NCI-H526 (cell line): Measurements from ENCODE around the gene DUSP11.
"Not testable (repeated sequence)": the region's sequence is repeated elsewhere in the genome, so short reads cannot be mapped to it uniquely, and the experiment has no call there.

Source experiments
- DNase-seq, 2 experiments: peaks; one replicate each; lab custom pipeline; 2025; lab: John Stamatoyannopoulos, UW

DUSP11 gene

DNA sequence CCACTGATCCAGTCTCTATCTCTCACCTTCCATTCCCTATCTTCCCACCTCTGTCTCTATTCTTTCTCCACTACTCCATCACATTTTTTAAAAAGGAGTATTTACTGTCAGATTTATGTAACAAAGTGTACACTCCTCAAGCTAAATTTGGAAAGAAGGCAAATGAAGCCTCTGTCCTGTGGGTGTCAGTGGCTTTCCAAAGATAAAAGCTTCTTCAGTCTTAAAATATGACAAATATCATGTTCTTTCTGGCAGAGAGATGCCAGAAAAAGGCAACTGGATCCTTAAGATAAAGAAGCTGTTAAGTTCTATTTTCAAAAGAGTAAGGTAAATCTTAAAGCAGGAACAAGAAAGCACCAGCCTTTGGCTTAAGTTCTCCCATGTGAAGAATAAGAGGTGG is 7.1 kb downstream of the DUSP11 start:
- DNase-seq, result no peak

DNA sequence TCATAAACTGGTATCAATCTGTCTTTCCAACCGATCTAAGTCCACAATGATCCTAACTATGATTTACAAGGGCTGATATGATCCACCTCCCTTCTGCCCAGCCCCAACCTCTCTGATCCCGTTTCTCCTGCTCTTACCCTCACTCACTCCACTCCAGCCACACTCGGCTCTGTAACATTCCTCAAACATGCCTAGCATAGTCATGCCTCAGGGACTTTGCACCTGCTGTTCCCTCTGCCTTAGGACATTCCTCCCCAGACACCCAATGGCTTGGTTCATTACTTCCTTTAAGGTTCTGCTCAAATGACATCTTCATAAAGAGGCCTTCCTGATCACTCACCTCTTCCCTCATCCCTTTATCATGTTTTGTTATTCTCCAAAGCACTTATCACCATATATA is 9.2 kb downstream of the DUSP11 start:
- no peak for DNase-seq

DNA sequence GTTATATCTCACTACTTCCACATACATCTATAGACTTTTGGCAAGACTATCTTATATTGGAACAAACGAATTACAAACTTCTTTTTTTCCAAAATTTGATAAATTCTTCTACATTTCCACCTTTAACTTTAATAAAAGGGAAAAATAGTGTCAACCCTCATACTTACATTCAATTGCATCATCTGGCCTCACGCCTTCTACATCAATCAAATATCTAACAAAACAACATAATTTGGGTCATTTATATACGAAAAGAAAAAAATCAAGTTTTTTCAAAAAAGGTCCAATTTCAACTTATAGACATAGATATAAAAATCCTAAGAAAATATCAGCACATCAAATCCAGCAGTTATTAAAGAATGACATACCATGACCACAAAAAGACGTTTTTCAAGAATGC is 12.9 kb downstream of the DUSP11 start:
- no peak for DNase-seq

DNA sequence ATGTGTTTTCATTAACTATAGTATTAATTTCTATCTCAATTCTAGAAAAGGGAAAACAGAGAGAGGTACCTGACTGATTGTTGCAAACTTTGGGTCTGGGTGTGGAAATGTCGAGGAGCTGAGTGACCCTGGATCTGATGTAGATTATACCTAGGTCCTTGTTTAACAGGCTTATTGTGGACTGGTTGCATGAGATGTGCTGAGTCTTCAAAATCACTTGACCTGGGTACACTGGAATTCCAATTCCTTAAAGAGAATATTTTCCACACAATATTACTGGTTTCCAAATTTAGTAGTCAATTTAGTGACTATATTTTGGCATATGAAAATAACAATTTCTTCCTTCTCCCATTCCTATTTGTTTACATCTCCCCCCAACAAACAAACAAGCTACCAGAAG is 13.6 kb downstream of the DUSP11 start:
- no peak for DNase-seq

DNA sequence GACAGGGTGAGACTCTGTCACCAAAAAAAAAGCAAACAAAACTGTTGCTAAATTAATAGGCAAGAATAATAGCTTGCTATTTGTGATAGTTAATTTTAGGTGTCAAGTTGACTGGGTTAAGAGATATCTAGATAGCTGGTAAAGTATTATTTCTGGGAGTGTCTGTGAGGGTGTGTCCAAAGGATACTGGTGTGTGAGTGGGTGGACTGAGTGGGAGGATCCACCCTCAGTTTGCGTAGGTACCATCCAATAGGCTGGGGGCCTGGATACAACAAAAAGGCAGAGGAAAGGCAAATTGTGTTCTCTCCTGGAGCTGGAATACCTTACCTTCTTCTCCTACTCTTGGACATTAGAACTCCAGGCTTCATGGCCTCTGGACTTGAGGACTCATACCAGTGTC is 15.0 kb downstream of the DUSP11 start:
- DNase-seq, result no peak

DNA sequence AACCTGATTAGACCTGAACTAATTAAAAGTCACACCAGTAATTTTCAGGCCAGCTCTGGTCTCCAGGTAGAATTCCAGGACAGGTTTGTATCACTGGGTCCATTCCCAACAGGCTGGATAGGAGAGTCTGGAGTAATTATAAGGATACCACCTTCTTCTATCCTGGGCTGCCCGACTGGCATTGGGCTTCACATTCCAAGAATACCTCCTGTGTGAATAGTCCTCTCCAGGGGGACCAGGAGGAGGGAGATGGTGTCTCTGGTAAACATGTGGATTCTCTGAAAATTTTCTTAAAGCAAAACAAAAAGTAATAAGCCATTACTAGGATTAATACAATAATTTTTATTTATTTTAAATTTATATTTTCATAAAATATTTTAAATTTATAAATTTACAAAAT is 17.3 kb downstream of the DUSP11 start:
- no peak for DNase-seq

DNA sequence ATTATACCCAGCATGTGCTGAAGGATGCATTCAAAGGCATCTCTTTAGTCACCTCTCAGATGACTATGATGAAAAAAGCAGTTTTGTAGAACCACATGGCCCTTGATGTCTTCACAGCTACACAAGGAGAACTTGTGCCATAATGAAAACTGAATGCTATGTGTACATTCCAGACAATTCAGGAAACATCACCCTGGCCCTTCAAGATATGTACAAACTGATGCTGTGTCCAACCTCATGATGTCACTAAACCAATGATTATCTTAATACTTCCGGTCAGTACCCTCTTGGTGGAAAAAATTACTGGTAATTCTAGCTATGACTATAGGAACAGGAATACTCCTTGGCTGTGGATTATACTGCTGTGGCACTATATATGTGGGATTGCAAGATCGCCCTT is 20.0 kb downstream of the DUSP11 start:
- no peak for DNase-seq

DNA sequence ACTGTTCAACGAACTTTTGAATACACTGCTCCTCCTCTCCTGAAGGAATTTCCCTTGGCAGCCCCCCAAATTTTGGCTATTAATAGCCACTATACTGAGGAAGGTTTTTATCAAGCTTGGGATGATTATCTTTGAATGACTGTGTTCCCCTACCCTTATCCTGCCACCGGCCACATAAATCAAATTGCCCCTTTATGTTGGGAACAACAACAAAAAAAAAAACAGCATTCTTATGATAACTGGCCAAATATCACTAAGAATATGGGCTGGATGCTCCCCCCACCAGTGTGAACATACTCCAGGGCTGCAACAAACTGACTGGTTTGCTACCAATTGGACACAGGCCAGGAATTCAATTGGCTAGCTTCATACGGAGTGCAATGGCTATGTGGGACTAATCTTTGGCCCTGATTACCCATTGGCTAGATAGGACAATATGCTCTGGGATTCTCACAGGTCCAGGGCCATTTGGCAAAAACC is 20.6 kb downstream of the DUSP11 start:
- DNase-seq, result no peak

DNA sequence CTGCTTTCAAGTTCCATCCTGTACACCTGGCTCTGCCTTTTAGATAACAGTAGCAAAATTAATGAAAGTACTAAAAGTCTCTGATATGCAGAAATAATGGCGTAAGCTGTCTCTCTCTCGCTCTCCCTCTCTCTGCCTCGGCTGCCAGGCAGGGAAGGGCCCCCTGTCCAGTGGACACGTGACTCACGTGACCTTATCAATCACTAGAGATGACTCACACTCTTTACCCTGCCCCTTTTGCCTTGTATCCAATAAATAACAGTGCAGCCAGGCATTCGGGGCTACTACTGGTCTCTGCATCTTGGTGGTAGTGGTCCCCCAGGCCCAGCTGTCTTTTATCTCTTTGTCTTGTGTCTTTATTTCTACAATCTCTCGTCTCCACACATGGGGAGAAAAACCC is 25.6 kb downstream of the DUSP11 start:
- not testable (repeated sequence) for DNase-seq

DNA sequence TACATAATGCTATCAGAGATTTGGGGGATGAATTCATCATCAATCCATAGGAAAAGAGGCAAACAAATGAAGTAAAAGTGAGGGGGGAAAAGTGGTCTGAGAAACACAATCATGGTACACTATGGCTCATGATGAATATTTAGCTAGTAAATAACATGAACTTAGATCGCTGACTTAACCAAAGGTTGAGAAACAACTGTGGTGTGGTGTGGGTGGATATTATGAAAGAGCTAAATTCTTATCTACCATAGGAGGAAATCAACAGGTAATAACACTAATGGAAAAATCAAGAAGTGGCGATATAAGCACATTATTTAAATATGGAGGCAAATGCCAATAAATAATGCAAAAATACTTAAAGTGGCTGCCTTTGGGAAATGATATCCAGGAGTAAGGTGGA is 30.6 kb downstream of the DUSP11 start:
- DNase-seq, result no peak

DNA sequence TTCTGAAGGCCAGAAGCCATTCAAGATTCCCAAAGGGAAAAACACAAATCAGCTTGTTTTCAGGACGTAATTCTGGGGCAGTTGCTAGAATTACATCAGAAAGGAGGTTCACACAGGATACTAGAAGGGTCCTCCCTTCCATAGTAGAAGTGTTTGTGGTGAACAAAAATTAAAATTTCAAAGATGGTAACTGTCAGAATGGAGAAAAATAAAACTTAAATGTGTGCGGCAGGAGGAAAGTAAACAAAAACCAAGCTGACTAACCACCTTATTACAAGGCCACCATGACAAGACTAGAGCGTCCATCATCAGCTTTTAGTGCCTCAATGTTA is 33.1 kb downstream of the DUSP11 start:
- no peak for DNase-seq

DNA sequence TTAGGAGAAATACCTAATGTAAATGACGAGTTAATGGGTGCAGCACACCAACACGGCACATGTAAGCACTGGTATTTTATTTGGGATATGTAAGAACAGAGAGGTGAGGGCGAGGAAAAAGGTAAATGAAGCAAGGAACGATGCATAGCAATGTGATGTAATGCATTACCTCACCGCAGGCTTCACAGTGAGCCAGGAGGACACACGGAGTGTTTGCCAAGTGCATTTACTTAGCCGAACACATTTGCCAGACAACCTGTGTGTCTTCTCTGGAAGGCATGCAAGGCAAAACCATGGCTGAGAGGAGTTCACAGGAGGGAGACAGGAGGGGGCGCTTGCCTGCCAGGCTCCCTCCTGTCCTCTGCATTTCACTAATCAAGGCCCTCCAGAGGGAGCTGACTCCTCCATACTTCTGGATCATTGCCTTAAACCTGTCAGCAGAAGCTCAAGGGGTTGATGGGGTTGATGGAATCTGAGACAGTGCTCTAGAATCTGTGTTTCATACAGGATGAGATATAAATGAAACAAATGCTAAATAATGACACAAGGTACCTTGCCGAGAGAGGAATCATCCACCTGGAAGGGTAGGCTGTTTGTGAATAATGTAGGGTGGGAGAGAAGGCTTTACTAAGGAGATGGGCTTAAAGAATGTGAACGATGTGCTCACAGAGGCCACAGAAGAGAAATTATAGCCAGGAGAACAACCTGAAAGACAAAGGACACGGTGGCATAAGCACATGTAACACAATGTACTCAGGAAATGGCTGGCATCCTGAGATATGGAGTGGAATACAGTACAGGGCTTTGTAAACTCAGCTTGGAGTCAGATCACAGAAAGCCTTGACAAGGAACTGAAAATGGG is 33.7 kb downstream of the DUSP11 start:
- no peak for DNase-seq

DNA sequence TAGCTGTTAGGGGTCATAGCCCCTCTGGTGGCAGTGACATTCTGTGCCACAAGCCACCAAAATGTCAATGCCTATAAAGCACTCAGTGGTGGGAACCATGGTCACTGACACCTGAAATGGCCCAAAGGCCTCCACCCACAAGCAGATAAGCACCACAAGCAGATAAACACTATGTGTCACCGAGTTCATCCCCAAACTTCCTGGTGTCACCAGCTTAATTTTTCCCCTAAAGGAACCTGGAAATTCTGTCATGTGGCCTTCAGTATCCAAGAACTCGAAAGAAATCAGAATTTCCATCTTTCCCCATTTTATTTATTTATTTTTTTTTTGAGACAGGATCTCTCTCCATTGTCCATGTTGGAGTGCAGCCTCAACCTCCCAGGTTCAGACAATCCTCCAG is 39.1 kb downstream of the DUSP11 start:
- no peak for DNase-seq

DNA sequence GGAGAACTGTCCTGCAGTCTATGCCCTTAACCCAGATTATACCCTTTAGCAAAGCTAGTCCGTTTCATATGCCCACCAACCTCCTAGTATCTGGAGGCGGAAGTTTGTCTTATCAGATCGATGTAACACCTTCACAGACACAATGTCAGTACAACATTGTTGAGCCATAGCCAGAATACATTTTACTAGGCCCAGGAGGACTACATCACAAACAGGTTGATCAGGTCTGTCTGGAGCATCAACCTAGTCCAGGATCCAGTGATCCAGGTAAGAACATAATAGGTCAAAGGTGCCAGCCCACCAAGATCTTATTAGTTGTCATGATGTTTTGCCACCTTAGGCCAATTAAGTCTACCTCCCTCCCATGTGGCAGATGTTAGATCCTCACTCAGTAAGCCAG is 40.8 kb downstream of the DUSP11 start:
- DNase-seq, result no peak

DNA sequence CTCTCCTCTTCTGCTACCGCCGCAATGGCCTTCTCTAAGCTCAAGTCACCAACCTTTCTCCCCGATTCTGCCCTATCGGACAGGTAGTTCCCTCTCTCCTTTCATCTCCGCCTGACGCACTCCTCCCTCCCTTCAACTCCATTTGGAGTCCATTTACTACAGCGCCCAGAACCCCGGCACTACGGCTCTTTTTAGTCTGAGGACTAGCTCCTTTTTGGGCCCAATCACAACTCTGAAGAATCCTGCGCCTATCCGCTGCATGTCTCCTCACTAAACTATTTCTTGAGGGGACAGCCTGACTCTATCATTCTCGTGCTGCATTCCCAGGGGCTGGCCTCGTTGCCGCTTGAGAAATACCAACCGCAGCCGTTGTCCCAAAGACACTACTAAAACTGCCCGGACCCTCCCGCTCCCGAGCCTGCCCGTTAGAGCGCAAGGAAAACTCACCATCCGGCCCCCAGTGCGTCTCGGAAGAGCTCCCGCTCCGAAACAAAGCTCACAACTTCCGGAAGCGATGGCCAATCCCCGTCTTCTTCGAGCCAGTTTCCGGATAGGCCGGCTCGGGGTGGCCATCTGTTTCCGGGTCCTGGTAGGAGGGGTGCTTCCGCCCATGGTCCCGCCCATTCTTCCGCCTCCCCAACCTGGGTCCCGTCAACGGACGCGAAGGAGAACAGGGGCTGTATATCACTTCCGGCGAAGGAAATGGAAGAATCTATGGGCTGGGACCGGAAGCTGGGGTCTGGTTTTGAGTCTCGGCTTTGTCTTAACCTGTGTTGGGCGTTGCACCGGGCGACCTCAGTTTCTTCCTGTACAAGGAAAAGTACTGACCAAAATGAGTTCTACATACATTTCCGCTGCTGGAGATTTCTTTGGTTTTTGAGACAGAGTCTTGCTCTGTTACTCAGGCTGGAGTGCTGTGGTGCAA is 42.8 kb downstream of the DUSP11 start, which contains the start of gene TPRKB:
Gene TPRKB (minus strand): TSS at position 491 of the 925 bp plus-strand sequence. CDS start 2,776 bp downstream, outside the sequence.
- peak; percentile 94 to 97 for DNase-seq

DNA sequence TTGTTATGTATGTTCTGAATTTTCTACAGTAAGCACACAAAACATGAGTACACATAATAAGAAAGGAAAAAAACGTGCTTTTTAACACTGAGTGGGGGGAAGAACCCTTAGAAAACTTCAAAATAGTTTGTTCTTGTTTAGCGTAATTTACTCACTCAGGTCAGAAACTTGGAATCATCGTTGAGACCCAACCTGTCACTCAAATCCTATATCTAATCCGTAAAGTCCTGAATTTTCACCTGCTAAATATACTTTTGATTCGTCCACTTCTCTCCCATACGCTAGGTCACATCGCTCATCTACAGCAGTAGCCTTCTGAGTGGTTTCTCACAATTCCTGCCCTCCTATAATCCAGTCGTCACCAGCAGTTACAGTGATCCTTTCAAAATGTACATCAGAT is 43.5 kb downstream of the DUSP11 start:
- no peak for DNase-seq

DNA sequence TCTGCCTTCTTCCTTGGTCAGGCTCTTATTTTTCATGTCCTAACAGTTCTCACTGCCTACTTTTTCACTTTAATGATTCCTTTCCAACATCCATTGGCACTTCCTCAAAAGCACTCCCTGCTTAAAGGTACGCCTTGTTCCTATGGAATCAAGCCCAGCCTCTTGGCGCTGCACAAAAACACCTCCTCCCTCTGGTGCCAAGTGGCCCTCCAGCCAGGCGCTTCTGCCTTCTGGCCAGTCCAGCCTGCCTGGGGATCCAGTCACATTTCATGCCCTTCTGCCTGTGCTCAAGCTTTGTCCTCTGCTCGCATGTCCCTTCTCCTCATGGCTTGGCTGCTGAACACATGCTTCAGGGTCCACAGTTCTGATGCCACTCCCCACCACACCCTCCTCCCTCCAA is 49.1 kb downstream of the DUSP11 start:
- DNase-seq, result no peak

DNA sequence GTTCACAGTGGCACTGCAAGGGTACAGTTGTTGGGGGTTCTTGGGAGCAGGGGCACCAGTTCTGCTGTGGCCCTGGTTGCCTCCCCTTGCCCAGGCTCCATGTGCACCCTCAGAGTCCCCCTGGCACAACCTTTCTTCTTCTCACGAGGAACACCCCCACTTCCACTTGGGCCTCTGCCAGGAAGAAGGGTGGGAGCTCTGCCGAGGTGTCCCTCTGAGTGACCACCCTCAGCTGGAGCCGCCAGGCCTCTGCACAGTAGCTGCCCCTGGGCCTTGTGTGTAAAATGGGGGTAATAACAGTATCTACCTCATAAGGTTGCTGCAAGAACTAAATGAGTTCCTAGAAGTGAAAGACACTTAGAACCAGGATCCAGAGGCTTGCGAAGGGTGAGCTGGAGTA is 51.2 kb downstream of the DUSP11 start:
- DNase-seq, result no peak

DNA sequence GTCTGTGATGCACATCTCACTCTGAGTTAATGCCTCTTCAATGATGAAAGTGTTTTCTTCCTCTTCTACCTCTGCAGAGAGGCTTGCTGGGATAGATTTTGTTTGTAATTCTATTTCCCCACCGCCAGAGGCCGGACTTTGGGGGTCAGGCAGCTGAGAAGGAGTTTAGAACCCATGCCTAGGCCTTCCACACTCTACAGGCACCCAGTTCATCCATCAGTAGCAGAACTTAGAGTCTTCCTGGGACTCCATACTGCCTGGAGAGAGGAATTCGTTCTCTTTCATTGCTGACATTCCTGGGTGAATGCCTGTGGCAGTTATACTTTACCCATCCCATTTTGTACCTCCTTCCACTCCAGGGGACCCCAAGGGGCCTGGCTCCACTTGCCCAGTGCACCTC is 51.9 kb downstream of the DUSP11 start:
- no peak for DNase-seq

DNA sequence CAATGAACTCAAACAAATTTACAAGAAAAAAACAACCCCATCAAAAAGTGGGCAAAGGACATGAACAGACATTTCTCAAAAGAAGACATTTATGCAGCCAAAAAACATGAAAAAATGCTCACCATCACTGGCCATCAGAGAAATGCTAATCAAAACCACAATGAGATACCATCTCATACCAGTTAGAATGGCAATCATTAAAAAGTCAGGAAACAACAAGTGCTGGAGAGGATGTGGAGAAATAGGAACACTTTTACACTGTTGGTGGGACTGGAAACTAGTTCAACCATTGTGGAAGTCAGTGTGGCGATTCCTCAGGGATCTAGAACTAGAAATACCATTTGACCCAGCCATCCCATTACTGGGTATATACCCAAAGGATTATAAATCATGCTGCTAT is 53.2 kb downstream of the DUSP11 start:
- DNase-seq, result not testable (repeated sequence)

DNA sequence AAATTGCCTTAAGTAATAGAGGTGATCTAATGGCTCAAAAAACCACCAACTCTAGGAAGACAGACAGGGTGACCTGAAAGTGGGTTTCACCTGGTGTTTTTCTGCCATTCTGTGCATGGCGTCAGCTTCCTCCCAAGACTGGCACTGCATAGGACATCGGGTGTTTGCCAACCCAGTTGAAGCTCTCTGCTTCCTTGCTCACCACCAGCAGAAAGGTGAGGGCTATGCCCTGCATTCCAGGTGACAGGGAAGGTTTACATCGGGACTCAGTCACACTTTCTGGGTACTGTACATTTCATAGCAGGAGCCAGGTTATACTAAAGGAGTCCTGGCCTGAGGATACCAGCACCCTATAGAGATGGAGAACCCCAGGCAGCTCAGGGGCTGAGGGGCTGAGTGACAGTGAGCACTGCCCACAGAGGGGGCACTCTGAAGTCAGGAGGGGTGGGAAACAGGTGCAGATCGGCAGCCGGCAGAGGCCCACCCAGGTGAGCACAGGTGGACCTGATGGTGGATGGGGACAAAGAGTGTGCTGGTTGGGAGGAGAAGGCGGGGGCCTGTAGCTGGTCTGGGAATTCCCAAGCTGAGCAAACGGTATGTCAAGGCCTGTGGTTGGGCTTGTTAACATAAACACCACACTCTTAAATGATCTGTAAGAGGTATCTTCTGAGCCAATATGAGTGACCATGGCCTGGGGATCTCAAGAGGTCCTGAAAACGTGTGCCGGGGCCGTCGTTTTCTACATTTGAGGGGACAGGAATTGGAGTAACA is 60.9 kb downstream of the DUSP11 start:
- no peak for DNase-seq

DNA sequence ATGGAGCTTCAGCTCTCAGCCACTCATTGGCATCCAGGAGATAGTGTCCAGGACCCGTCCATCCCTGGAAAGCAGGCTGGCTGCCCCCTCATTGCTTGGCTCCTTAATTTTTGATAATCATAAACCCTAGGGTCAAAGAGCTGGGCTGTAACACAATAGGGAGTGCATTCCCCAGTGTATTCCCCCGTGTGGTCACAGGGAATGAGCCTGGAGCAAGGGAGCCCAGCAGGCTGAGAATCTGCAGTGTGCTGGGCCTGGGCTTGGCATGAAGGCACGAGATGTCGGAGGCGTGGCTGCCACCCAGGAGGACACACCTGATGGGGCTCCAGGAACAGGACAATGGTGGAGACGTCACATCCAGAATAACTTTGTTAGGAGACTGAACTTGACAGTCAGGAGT is 61.5 kb downstream of the DUSP11 start:
- no peak for DNase-seq
